K562 (cell line): ENCODE measurements around the gene HDAC10. TPM values are rescaled to one million over a fixed set of nuclear protein-coding genes. Genes with fewer than 3 reads are reported as not detected.

Source experiments
- ATAC-seq: fragments of 200-7000 bp; cut with Tn5 transposase; 3 replicates; pipeline ENCODE4 v1.9.1; 2020; ENCODE audit warnings: moderate library complexity
- BruUV-seq: library from RNA; stranded (reverse); fragments of 400-500 nt; replicated peaks from 2 replicates; lab custom pipeline; 2021; lab: Mats Ljungman, UMichigan
- CTCF ChIA-PET: fragments of 300-600 bp; formaldehyde crosslinking; extraction: SDS; loops from one replicate; lab custom pipeline; 2021; ENCODE audit warnings: low intra/inter-chr PET ratio; lab: Yijun Ruan, JAX
- POLR2A ChIA-PET: fragments of 300-600, 350-650 bp; sonication (Branson Sonifier 250); formaldehyde crosslinking; extraction: SDS; loops from one replicate; lab custom pipeline; 2021; ENCODE audit warnings: antibody characterized with exemption, inconsistent platforms; lab: Yijun Ruan, JAX
- DNase-seq, 4 experiments: peaks; one replicate each; pipeline versions ENCODE4 v3.0.0 to v3.0.0-alpha.2; 2011 to 2018; ENCODE audit warnings: low spot score in 3 of 4, mixed read lengths in 3 of 4; ENCODE audit errors: extremely low read depth in 1 of 4
- FAIRE-seq: peaks from 2 replicates; lab custom pipeline; 2011; peaks lifted over from hg19 to GRCh38; lab: Jason Lieb, UNC
- H2AFZ ChIP-seq: 2 replicates; pipeline ENCODE4 v1.6.0; 2011; ENCODE audit warnings: low read depth, low read length, control low read depth, inconsistent platforms
- H3K27ac ChIP-seq: fragments of 200-600 bp; 3 replicates; pipeline ENCODE4 v1.8.0; 2011; ENCODE audit warnings: low read depth, mild to moderate bottlenecking, control low read depth, inconsistent platforms, low read length, moderate library complexity, mixed read lengths; ENCODE audit errors: extremely low read depth
- H3K27me3 ChIP-seq, 2 experiments: fragments of 300-600 bp in 1 of 2; 2 replicates in 1 of 2; 3 replicates in 1 of 2; pipeline versions ENCODE4 v1.6.0 to v1.8.0; 2011; ENCODE audit warnings: inconsistent platforms in 2 of 2, low read length in 2 of 2, mild to moderate bottlenecking in 1 of 2, mixed read lengths in 1 of 2, moderate library complexity in 1 of 2; ENCODE audit not compliant: control insufficient read depth in 2 of 2, insufficient read depth in 2 of 2
- H3K36me3 ChIP-seq: fragments of 300-600 bp; 3 replicates; pipeline ENCODE4 v1.8.0; 2011; ENCODE audit warnings: mild to moderate bottlenecking, low read length, inconsistent platforms; ENCODE audit not compliant: control insufficient read depth, insufficient read depth
- H3K4me1 ChIP-seq, 2 experiments: fragments of 200-600 bp in 1 of 2; replicated peaks in 1 of 2; 2 replicates in 1 of 2; 3 replicates in 1 of 2; pipeline versions ENCODE4 v1.5.1 to v1.8.0; 2011; ENCODE audit warnings: inconsistent platforms in 2 of 2, low read length in 2 of 2, mild to moderate bottlenecking in 1 of 2, mixed read lengths in 1 of 2, moderate library complexity in 1 of 2; ENCODE audit not compliant: control insufficient read depth in 2 of 2, insufficient read depth in 2 of 2
- H3K4me2 ChIP-seq: 2 replicates; pipeline ENCODE4 v1.6.1; 2011; ENCODE audit warnings: low read length, control low read depth, inconsistent platforms, mixed read lengths; ENCODE audit not compliant: insufficient read depth
- H3K4me3 ChIP-seq: fragments of 200-600 bp; sonication (generic), shearing (Covaris generic); 2 replicates; pipeline ENCODE4 v1.5.1; 2016; ENCODE audit warnings: control low read depth, inconsistent platforms
- H3K79me2 ChIP-seq: fragments of 200-600 bp; 3 replicates; pipeline ENCODE4 v1.8.0; 2011; ENCODE audit warnings: low read length, inconsistent platforms; ENCODE audit not compliant: control insufficient read depth, insufficient read depth
- H3K9ac ChIP-seq, 2 experiments: 2 replicates each; pipeline versions ENCODE4 v1.6.0 to v1.6.1; 2011; ENCODE audit warnings: low read depth in 2 of 2, low read length in 2 of 2, control low read depth in 1 of 2, inconsistent platforms in 1 of 2, mild to moderate bottlenecking in 1 of 2, mixed read lengths in 1 of 2; ENCODE audit not compliant: insufficient read depth in 1 of 2
- H3K9me1 ChIP-seq: one replicate; pipeline ENCODE4 v1.6.0; 2011; ENCODE audit warnings: inconsistent platforms, mild to moderate bottlenecking, low read length, moderate library complexity; ENCODE audit not compliant: control insufficient read depth, insufficient read depth
- H3K9me3 ChIP-seq: replicated peaks from 2 replicates; pipeline ENCODE4 v1.5.1; 2011; ENCODE audit warnings: low read depth, low read length, inconsistent platforms; ENCODE audit not compliant: control insufficient read depth, insufficient read depth
- H4K20me1 ChIP-seq: replicated peaks from 2 replicates; pipeline ENCODE4 v1.6.1; 2011; ENCODE audit warnings: low read length, inconsistent platforms, mixed read lengths; ENCODE audit not compliant: control insufficient read depth, insufficient read depth
- BRD4 ChIP-seq: fragments of 200-600 bp; sonication (generic); IDR thresholded peaks from 2 replicates; pipeline ENCODE4 v1.6.1; 2017; ENCODE audit warnings: inconsistent platforms
- CBFA2T3 ChIP-seq: fragments of 450-650 bp; IDR thresholded peaks from 2 replicates; pipeline ENCODE4 v1.6.1; 2017
- POLR2G ChIP-seq: fragments of 200-400 bp; formaldehyde crosslinking; IDR thresholded peaks from 2 replicates; pipeline ENCODE4 v1.6.1; 2017; ENCODE audit warnings: low read depth, mild to moderate bottlenecking, antibody characterized with exemption, low read length, moderate library complexity
- WGBS: fragments of 100-300 bp; shearing (Covaris generic); methylation state at CpG from one replicate; pipeline ENCODE4 v1.1.6; 2016; ENCODE audit warnings: low coverage, mixed read lengths; ENCODE audit not compliant: insufficient coverage; ENCODE audit errors: missing lambda C conversion rate; 5-methylcytosine and 5-hydroxymethylcytosine counted together
- in situ Hi-C: fragments of 300-500 bp; cut with MboI; formaldehyde crosslinking; loops from 4 replicates; pipeline ENCODE4 v1.15.0; 2018; ENCODE audit warnings: inconsistent platforms, mixed read lengths
- intact Hi-C: fragments of 100-400 bp; cut with micrococcal nuclease; formaldehyde crosslinking; loops from 2 replicates; pipeline ENCODE4 v1.14.2; 2022
- polyA plus RNA-seq, 8 experiments: library from polyadenylated mRNA; depleted of rRNA in 4 of 8; stranded (reverse) in 5 of 8; unstranded in 3 of 8; fragments of >200 nt; fragmentation: Nextera tagmentation in 2 of 8; fragmentation: Illumina TruSeq in 1 of 8; extraction: Ambion mirVana in 2 of 8; extraction: Trizol in 1 of 8; gene quantifications; 2 replicates each; pipeline versions ENCODE4 v1.2.1 to v1.2.3, GENCODE V29; 2011 to 2014; ENCODE audit warnings: inconsistent platforms in 1 of 8, missing spikeins in 1 of 8
- total RNA-seq, 7 experiments: library from RNA; depleted of rRNA in 6 of 7; stranded (reverse); fragments of >200 nt in 6 of 7; fragmentation: Illumina TruSeq in 2 of 7; extraction: Trizol in 2 of 7; gene quantifications; 2 replicates each; pipeline versions ENCODE4 v1.2.1 to v1.2.3, GENCODE V29; 2011 to 2021; ENCODE audit warnings: low replicate concordance in 1 of 7

HDAC10 gene
- total and polyA plus RNA-seq, 9 of the 15 experiments (the other 6 are each of a cell fraction or from before 2014, with no cell fraction given): 0.10 to 44.2 (median 6.5) TPM

DNA sequence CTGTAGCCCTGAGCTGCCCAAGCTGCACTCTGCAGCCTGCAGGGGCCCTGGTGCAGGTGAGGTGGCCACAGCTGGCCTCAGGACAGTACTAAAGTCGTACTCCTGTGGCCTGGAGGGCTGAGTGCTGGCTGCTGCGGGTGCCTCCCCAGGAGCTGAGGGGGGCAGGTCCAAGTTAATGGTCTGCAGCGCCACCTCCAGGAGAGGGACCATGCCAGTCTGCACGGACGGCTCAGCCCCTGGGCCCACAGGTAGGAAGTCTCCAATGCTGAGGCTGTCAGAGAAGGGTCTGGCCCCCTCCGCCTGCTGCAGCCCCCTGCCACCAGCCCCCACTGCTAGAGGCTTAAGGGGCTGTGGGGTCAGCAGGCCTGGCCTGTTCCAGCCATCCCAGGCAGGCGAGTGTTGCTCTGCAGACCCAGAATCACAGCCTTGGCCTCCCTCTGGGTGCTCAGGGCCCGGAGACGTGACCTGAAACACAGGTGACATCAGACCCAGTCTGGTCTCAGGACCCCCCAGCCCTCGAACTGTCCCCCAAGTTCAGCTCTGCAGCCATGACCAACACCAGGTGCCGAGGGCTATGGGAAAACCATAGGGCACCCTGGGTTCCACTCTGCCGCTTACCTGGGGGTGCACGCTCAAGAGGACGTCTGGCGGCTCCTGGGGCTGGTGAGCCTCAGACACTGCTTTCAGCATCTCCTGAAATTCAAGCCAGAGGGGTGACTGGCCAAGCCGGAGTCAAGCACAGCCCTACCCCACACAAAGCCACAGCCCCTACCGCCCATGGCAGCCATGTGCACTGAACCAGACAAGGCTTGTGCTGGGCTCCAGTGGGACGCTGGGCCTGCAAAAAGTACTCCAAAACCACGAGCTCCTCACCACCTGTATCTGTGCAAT lies 29.4 kb downstream of the HDAC10 start:
- in situ Hi-C loops: no loop called here

DNA sequence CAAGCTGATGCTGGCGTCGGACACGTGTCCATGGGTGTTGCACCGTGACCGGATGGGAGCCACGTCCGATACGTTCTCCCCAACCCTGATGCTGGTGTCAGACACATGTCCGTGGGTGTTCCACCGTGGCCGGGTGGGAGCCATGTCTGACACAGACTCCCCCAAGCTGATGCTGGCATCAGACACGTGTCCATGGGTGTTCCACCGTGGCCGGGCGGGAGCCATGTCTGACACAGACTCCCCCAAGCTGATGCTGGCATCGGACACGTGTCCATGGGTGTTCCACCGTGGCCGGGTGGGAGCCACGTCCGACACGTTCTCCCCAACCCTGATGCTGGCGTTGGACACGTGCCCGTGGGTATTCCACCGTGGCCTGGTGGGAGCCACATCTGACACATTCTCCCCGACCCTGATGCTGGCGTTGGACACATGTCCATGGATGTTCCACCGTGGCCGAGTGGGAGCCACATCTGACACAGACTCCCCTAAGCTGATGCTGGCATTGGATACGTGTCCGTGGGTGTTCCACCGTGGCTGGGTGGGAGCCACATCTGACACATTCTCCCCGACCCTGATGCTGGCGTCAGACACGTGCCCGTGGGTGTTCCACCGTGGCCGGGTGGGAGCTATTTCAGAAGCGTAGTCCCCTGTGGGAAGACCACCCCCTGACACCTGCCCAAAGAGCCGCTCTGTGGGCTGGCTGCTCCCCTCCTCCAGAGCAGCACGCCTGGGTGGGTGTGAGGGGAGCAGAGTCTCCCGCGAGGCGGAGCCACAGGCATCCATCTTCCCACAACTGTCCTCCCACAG lies 30.3 kb downstream of the HDAC10 start:
- POLR2A ChIA-PET: no interaction called here
- in situ Hi-C loops (no loop called here), intact Hi-C loops (no loop called here)
- H3K36me3 ChIP-seq: peaks cover 90% of the 10 kb centered on the region; the same call in 2 of the 3 replicates
- no peaks in the 10 kb centered on the region for H3K27me3 ChIP-seq
- peaks cover 0 to 30% of the 10 kb centered on the region in 2 experiments; a peak in 3 of 5 replicates for H3K4me1 ChIP-seq
- BruUV-seq: no TSS peak
- CTCF ChIA-PET: no interaction called here
- H3K79me2 ChIP-seq: no peaks in the 10 kb centered on the region
- H3K27ac ChIP-seq: no peak overlapping the region
- H2AFZ ChIP-seq: no peak overlapping the region
- no peak overlapping the region for H3K9ac ChIP-seq
- DNase-seq (no peak), ATAC-seq (no peak), FAIRE-seq (no peak)
- 0 out of 2 replicates have a peak, but pooled peaks cover 1% of the 10 kb centered on the region for H3K9me3 ChIP-seq
- 94% methylated on average over 24 of the region's 45 CpGs for WGBS
- H4K20me1 ChIP-seq: no peaks in the 10 kb centered on the region
- no peak overlapping the region for H3K4me3 ChIP-seq
- no peaks in the 10 kb centered on the region for H3K9me1 ChIP-seq
- TF ChIP-seq POLR2G: peak; percentile 34; the same call in 1 of the 2 replicates
- no peak for TF ChIP-seq BRD4
- no peak overlapping the region for H3K4me2 ChIP-seq

More for the DNA sequence above, 29.4 kb downstream of the HDAC10 start:
- 0 out of 2 replicates have a peak, but pooled peaks cover 1% of the 10 kb centered on the region for H3K9me3 ChIP-seq
- DNase-seq (no peak), FAIRE-seq (no peak), ATAC-seq (no peak)
- no peak overlapping the region for H3K4me3 ChIP-seq
- no peaks in the 10 kb centered on the region for H3K27me3 ChIP-seq
- peaks cover 0 to 33% of the 10 kb centered on the region in 2 experiments; a peak in 3 of 5 replicates for H3K4me1 ChIP-seq
- no peak overlapping the region for H3K9ac ChIP-seq
- H3K27ac ChIP-seq: no peak overlapping the region
- no peaks in the 10 kb centered on the region for H4K20me1 ChIP-seq
- POLR2A ChIA-PET: no interaction called here
- H3K79me2 ChIP-seq: no peaks in the 10 kb centered on the region
- no peak overlapping the region for H2AFZ ChIP-seq
- peaks cover 86% of the 10 kb centered on the region; the same call in 2 of the 3 replicates for H3K36me3 ChIP-seq
- CTCF ChIA-PET: no interaction called here
- TF ChIP-seq CBFA2T3: no peak
- no TSS peak for BruUV-seq
- 95% methylated on average over 12 of the region's 19 CpGs for WGBS
- no peaks in the 10 kb centered on the region for H3K9me1 ChIP-seq
- no peak overlapping the region for H3K4me2 ChIP-seq
- intact Hi-C loops: no loop called here
